KMS-11 (cell line): ENCODE results near the gene KIF16B.

Experiments used
- H2AFZ ChIP-seq: fragments of 200-600 bp; sonication (generic); 2 replicates; pipeline ENCODE4 v1.6.1; 2016; ENCODE audit warnings: antibody characterized with exemption, mixed run types, low read depth
- H3K27ac ChIP-seq: fragments of 200-600 bp; sonication (generic); 2 replicates; pipeline ENCODE4 v1.6.1; 2016; ENCODE audit warnings: mild to moderate bottlenecking, mixed run types
- H3K27me3 ChIP-seq: fragments of 200-600 bp; sonication (generic); 2 replicates; pipeline ENCODE4 v1.6.1; 2017; ENCODE audit warnings: mild to moderate bottlenecking, low read depth, mixed run types, moderate library complexity; ENCODE audit not compliant: insufficient read depth
- H3K36me3 ChIP-seq: fragments of 200-600 bp; sonication (generic); 2 replicates; pipeline ENCODE4 v1.6.1; 2017; ENCODE audit warnings: mild to moderate bottlenecking, mixed run types; ENCODE audit not compliant: insufficient read depth
- H3K4me1 ChIP-seq: fragments of 200-600 bp; sonication (generic); 2 replicates; pipeline ENCODE4 v1.6.1; 2016; ENCODE audit warnings: mild to moderate bottlenecking, low read depth, mixed run types; ENCODE audit not compliant: poor library complexity, severe bottlenecking
- H3K4me2 ChIP-seq: fragments of 200-600 bp; sonication (generic); 2 replicates; pipeline ENCODE4 v1.7.0; 2016; ENCODE audit warnings: mild to moderate bottlenecking, mixed run types
- H3K4me3 ChIP-seq: fragments of 200-600 bp; sonication (generic); IDR thresholded peaks from 2 replicates; pipeline ENCODE4 v1.6.1; 2017; ENCODE audit warnings: low read depth, low read length, mixed read lengths; ENCODE audit not compliant: insufficient read depth
- H3K79me2 ChIP-seq: fragments of 200-600 bp; sonication (generic); 2 replicates; pipeline ENCODE4 v1.6.1; 2016; ENCODE audit warnings: low read depth, mixed run types; ENCODE audit not compliant: insufficient read depth
- H3K9ac ChIP-seq: fragments of 200-600 bp; sonication (generic); 2 replicates; pipeline ENCODE4 v1.6.1; 2016; ENCODE audit warnings: mild to moderate bottlenecking, mixed run types
- H4K20me1 ChIP-seq: fragments of 200-600 bp; sonication (generic); 2 replicates; pipeline ENCODE4 v1.6.1; 2016; ENCODE audit warnings: mild to moderate bottlenecking, mixed run types; ENCODE audit not compliant: insufficient read depth
- TF ChIP-seq, protein P1 (sequence below): fragments of 200-600 bp; sonication (generic); conservative IDR thresholded peaks from 2 replicates; pipeline ENCODE4 v1.6.1; 2017; ENCODE audit warnings: low read depth, mild to moderate bottlenecking, antibody characterized with exemption, low read length, moderate library complexity, mixed read lengths

The KIF16B gene

DNA sequence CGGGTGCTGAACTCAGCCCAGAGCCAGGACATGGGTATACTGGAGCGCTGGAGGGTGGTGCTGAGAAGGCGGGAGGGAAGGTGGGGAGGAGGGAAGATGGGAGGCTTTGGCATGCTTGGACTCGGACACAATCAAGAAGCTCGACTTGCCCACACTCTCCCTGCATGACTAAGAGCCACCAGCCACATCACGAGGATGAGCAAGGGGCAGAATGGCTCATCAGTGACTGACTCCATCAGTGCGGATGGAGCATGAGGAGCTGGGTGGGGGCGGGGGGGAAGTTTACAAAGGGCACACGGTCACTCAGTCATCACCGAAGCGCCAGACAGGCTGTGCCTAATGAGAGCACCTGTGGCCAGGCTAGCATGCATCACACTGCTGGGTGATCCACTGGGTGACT, 222.8 kb downstream of the KIF16B start:
- no peaks in the 10 kb centered on the region for H3K79me2 ChIP-seq
- no peaks in the 10 kb centered on the region for H3K4me1 ChIP-seq
- no peak overlapping the region for H3K27ac ChIP-seq
- no peak overlapping the region for H3K9ac ChIP-seq
- H3K36me3 ChIP-seq, result no peaks in the 10 kb centered on the region
- H2AFZ ChIP-seq, result no peak overlapping the region
- TF ChIP-seq, protein P1, sequence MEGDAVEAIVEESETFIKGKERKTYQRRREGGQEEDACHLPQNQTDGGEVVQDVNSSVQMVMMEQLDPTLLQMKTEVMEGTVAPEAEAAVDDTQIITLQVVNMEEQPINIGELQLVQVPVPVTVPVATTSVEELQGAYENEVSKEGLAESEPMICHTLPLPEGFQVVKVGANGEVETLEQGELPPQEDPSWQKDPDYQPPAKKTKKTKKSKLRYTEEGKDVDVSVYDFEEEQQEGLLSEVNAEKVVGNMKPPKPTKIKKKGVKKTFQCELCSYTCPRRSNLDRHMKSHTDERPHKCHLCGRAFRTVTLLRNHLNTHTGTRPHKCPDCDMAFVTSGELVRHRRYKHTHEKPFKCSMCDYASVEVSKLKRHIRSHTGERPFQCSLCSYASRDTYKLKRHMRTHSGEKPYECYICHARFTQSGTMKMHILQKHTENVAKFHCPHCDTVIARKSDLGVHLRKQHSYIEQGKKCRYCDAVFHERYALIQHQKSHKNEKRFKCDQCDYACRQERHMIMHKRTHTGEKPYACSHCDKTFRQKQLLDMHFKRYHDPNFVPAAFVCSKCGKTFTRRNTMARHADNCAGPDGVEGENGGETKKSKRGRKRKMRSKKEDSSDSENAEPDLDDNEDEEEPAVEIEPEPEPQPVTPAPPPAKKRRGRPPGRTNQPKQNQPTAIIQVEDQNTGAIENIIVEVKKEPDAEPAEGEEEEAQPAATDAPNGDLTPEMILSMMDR, result no peak
- no peaks in the 10 kb centered on the region for H3K27me3 ChIP-seq
- H3K4me3 ChIP-seq, result no peak overlapping the region
- no peaks in the 10 kb centered on the region for H4K20me1 ChIP-seq
- H3K4me2 ChIP-seq, result no peak overlapping the region

DNA sequence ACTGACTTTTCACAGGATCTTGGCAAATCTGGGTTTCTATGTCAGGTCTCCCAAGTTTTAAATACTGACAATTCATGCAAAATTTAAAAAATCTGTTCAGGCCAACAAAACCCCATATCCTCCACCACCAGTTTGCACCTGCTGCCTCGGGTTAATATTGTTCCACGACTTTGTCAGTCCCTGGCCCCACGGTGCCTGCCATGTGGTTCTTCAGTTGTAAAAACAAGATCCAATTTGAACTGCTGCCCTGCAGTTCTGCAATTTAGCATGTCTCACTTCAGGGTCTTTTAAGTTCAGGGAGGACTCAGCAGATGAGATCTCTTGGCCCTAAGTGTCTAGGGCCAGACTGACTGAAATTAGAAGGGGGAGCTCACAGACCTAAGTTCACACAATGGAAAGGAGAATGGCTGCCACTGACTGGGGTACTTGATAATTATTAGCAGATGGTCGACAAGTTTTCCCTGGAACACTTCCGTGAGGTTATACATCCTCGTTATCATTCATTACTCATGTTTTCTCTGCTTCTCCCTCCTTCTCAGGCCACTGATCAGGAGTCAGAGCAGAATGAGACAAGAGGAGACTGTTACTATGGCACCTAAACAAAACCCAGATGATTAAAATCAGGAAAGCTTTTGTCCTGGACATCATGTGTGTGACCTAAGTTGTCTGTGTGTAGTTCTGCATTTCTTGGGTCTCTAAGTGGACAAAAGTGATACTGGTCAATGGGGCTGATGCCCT, 223.6 kb downstream of the KIF16B start:
- H3K9ac ChIP-seq, result no peak overlapping the region
- H4K20me1 ChIP-seq, result no peaks in the 10 kb centered on the region
- no peak overlapping the region for H3K4me2 ChIP-seq
- no peaks in the 10 kb centered on the region for H3K4me1 ChIP-seq
- H3K36me3 ChIP-seq, result no peaks in the 10 kb centered on the region
- no peaks in the 10 kb centered on the region for H3K27me3 ChIP-seq
- no peak overlapping the region for H3K27ac ChIP-seq
- H2AFZ ChIP-seq, result no peak overlapping the region
- TF ChIP-seq, protein P1, result no peak
- H3K79me2 ChIP-seq, result no peaks in the 10 kb centered on the region
- no peak overlapping the region for H3K4me3 ChIP-seq

DNA sequence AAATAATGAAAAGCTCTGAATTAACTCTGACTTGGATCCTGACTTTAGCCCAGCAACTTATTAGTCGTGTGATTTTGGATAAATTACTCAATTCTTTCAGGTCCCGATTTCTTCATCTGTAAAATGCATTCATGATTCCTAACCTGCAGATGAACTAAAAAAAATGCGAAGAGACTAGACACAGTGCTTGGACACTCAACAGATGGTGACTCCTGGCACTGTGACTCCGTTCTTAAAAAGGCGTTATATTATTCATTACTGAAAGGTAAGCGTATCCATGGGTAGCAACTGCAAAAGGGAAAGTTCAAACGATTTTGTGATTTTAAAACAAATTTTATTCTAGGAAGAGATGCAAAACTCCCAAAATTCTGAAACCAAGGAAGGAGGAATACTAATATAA, 226.3 kb downstream of the KIF16B start:
- Histone ChIP-seq H3K27ac (no peak overlapping the region), H3K4me3 (no peak overlapping the region), H2AFZ (no peak overlapping the region), H3K9ac (no peak overlapping the region), H3K36me3 (no peaks in the 10 kb centered on the region), H3K79me2 (no peaks in the 10 kb centered on the region), H4K20me1 (no peaks in the 10 kb centered on the region), H3K27me3 (no peaks in the 10 kb centered on the region), H3K4me1 (no peaks in the 10 kb centered on the region), H3K4me2 (no peak overlapping the region)
- TF ChIP-seq, protein P1, result no peak

DNA sequence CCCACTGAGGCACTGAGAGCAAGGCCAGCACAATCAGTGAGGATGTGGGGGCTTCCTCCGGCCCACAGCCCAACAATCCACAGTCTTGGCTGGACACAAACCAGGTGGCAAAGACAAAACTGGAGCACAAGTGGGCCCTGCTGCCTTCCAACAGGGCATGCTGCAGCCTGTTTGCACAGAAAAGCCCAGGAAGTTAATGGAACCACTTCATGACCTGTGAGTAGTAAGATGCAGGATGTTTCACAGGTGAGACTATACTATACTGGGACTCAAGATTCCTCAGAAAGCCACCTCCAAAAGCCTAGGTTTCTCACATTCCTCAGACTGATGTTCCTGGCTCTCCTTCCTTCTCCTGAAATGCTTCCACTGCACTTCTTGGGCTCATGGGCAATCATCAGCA, 235.5 kb downstream of the KIF16B start:
- H4K20me1 ChIP-seq, result no peaks in the 10 kb centered on the region
- no peak overlapping the region for H2AFZ ChIP-seq
- TF ChIP-seq, protein P1, result no peak
- H3K4me2 ChIP-seq, result no peak overlapping the region
- no peaks in the 10 kb centered on the region for H3K36me3 ChIP-seq
- H3K27me3 ChIP-seq, result no peaks in the 10 kb centered on the region
- H3K79me2 ChIP-seq, result no peaks in the 10 kb centered on the region
- H3K4me1 ChIP-seq, result no peaks in the 10 kb centered on the region
- H3K27ac ChIP-seq, result no peak overlapping the region
- no peak overlapping the region for H3K4me3 ChIP-seq
- H3K9ac ChIP-seq, result no peak overlapping the region
